ENCODE measurements around the gene GADL1.

- TF ChIP-seq CTCF (IDR thresholded peaks at IDR 0.05) (no peak), POLR2A (IDR thresholded peaks at IDR 0.05) (no peak)
Measured at GRCh38 chr3:30890907-30891306, 3.6 kb downstream of the GADL1 start.
